NCI-H2196 (cell line): ENCODE data around the gene ACBD6.
A peak's percentile ranks its signal among the peaks of the same experiment; 100 is the strongest.
"Not testable (repeated sequence)": the region's sequence is repeated elsewhere in the genome, so short reads cannot be mapped to it uniquely, and the experiment has no call there.

ENCODE experiments used
- DNase-seq: peaks from one replicate; lab custom pipeline; 2025; ENCODE audit not compliant: unreplicated experiment; lab: John Stamatoyannopoulos, UW

ACBD6 gene

DNA sequence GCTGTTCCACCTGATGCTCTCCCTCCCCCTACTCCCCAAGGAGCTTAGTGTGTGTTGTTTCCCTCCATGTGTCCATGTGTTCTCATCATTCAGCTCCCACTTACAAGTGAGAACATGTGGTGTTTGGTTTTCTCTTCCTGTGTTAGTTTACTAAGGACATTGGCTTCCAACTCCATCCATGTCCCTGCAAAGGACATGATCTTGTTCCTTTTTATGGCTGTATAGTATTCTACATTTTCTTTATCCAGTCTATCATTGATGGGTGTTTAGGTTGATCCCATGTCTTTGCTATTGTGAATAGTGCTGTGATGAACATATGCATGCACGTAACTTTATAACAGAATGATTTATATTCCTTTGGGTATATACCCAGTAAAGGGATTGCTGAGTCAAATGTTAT is 81.2 kb downstream of the ACBD6 start:
- not testable (repeated sequence) for DNase-seq

DNA sequence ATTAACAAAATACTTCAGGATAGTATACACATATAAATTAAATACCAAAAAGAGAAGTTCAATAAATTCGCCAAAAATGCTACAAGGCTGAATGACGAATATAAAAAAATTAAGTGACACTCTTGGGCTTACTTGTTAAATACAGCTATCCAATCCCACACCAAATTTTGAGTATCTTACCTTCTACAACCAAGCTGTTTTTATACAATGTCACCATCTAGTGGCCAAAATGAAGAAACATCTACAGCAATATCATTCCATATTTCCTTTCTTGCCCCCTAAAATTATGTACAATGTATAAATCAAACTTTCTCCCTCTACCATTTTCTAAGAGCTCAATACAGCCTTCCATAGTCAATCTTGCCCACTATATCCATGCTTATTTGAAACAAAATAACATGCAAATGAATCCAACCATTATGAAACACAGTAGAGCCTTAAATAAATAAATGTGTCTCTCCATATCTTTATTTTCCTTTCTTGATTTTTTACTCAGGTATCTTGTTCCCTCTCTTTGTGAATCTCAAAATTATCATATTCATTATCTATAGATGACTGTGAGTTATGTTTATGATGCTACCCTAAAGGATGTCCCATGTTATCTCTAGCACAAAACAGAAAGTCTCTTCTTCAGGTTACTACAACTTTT is 86.3 kb downstream of the ACBD6 start:
- peak; percentile 59 for DNase-seq

DNA sequence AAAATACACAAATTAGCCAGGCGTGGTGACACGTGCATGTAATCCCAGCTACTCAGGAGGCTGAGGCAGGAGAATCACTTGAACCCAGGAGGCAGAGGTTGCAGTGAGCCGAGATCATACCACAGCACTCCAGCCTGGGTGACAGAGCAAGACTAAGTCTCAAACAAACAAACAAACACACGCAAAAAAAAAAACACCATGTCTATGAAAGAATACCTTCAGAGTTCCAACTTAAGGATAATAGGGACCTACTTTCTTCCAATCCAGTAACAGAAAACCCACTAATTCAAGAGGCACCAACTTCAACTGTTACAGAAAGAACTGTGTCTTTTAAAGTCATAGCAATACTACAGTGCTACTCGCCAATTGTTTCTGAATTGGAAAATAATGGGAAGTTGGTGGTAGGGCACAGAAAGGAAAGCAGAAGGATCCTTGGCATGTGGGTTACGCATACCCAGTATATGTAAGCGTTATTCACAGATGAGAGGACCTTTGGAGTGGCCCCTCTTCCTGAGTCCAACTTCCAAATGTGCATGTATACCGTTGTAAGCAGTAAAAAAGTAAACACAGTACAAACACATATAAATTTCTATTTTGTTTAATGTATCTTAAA is 87.0 kb downstream of the ACBD6 start:
- DNase-seq = no peak

DNA sequence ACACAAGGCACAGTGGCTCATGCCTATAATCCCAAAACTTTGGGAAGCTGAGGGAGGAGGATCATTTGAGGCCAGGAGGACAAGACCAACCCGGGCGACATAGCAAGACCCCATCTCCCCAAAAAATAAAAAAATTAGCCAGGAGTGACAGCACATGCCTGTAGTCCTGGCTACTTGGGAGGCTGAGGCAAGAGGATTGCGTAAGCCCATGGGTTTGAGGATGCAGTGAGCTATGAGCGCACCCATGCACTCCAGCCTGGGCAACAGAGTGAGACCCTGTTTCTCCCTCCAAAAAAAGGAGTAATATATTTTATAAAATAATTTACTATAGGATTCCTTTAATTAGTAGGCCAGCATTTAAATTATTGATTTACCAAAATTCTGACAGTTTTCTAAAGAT is 89.8 kb downstream of the ACBD6 start:
- DNase-seq = no peak

DNA sequence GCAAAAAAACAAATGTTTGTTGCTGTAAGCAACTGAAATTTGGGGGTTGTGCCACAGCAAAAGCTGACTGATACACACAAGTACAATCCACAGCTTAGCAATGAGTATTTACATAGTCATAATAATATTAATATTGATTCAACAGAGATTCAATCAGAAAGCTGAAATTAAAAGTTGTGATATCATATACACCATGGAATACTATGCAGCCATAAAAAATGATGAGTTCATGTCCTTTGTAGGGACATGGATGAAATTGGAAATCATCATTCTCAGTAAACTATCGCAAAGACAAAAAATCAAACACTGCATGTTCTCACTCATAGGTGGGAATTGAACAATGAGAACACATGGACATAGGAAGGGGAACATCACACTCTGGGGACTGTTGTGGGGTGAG is 94.2 kb downstream of the ACBD6 start:
- DNase-seq = not testable (repeated sequence)

DNA sequence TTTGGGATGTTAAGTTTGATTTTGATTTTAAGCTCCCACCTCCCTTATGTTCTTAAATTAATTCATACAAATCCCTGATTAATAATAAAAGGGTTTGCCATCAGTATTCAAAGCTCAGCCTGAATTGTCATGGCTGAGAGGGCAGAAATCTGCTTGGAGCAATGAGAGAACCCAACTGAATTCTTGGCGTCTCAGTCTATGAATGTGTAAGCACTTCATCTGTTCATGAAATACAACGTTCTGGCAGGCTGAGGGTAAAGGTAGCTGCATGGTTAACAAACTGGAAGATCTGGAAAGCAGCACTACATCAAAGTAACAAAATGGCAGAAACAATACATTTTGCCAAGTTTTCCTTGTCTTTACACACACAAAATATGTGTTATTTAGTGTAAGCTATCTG is 95.3 kb downstream of the ACBD6 start:
- no peak for DNase-seq

DNA sequence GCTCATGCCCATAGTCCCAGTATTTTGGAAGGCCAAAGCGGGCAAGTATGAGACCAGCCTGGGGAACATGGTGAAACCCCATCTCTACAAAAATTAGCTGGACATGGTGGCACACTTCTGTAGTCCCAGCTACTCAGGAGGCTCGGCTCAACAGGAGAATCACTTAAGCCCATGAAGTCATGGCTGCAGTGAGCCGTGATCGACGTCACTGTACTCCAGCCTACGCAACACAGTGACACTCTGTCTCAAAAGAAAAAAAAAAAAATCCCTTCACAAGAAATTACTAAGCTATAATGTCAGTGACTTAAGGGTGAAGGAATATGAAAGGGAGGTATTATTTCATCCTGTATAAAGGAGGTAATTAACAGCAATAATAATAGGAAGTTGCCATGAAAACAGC is 99.8 kb downstream of the ACBD6 start:
- no peak for DNase-seq

DNA sequence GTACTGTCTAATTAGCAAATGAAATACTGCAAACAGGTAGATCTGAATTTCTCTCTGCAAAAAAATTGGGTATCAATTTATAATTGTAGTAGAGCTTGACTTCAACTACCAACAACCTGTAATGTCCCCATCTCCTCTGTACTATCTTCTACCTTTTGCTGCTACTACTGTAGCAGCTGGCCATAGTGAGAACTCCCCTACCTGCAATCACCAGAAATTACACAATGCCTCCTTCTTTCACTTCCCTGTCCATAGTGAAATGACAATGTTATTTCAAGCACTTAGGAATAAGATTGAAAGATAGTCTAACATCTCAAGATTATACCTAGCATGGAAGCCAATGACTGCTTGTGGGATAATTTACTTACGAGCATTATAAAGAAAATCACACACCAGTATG is 100.4 kb downstream of the ACBD6 start:
- no peak for DNase-seq

DNA sequence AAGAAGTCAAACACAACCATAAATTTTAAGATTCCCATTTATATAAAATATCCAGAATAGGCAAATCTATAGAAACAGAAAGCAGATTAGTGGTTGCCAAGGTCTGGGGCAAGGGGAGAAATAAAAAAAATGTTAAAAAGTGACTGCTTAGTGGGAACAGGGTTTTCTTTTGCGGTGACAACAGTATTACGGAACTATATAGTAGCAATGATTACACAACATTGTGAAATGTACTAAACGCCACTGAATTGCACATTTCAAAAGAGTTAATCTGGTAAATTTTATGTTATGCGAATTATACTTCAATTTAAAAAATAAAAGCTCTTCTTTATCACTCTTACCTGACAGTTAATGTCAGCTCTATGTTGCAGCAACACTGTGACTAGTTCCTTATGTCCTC is 105.2 kb downstream of the ACBD6 start:
- no peak for DNase-seq

DNA sequence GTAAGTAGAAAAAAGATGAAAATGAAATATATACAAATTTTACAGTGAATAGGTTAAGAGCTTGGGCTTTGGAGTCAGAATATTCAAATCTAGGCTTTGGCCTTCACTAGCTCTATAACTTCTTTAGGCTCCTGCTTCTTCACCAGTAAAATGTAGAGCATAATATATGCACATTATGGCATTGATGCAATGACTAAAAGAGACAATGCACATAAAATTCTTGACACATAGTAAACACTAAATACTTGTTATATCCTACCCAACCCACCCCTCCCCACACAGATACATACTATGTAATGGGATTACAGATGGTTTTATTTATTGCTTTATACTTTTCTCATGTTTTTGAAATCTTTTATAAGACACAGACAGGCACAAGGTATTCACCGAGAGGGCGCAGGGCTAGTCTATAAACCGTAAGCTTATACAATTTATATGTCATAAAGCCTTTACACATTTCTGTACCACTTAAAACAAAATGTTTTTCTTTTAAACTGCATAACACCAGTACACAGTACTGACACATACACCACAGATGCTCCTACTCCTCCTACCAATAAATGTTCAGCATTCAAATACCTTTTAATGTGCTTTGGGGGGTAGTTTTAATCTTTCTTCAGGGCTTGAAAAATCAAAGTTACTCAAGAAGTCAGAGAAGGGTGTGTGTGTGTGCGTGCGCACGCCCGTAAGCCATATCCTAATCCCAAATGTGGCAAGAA is 109.8 kb downstream of the ACBD6 start:
- DNase-seq = no peak

DNA sequence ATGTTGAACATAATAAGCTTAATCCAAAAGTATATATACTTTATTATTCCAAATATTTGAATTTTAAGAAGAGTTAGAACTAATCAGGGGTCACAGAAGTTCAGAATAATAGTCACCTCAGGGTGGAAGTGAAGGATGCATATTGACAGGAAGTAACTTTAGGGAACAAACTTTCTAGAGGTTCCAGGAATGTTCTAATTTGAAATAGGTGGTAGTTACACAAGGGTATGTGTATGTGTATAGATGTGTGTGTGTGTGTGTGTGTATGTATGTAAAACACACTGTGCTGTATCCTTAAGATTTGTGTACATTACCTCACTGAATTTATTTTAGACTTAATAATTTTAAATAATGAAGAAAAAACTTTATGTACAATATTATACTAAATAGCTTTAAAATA is 110.4 kb downstream of the ACBD6 start:
- DNase-seq = no peak

DNA sequence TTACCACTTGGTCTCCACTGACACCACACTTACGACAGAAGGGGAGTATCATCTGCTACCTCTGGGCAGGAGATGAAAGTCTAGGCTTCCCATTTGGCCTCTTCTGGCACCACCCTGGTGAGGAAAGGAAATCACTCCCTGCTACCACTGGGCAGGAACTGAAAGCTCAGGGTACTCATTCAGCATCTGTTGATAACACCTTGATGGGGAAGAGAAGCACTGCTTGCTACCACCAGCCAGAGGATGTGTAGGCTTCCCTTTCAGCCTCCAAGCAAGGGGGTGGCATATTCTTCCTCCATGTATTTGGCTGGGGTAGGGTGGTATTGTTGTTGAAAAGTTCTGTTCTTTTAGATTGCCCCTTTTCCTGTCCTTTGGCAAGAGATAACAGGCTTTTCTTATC is 115.0 kb downstream of the ACBD6 start:
- DNase-seq = no peak

DNA sequence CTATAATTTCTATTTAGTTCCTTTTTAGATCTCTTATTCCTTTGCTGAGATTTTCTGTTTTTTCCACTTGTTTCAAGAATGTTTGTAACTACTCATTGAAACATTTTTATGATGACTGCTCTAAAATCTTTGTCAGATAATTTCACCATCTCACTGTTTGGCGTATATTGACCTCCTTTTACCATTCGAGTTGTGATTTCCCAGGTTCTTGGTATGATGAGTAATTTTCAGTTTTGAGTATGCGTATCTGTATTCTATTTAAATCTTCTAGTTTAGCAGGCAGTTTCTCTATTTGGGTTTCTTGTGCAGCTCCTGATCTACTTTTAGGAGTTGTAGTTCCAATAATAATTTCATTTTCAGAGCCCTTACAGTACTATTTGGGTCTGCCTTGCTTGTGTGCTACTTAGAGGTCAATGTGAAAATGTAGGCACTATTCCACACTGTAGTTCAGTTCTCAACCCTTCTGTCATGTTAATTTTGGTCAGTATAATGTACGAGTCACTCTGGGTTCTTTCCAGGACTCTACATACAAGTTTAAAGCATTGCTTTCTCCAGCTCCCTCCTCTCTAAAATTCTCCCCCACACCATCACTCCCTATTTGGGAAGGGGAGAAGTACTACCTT is 115.5 kb downstream of the ACBD6 start:
- no peak for DNase-seq

DNA sequence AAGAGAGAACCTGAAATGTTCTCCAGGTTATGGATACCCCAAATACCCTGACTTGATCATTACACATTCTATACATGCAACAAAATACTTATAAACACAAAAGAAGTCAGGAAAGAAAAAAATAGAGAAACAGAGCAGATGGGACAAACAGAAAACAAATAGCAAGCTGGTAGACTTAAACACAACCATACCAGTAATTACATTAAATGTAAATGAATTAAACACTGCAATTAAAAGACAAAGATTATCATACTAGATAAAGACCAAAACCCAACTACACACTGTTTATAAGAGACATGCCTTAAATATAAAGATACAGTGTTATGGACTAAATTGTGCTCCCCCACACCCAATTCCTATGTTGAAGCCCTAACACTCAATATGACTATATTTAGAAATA is 117.2 kb downstream of the ACBD6 start:
- no peak for DNase-seq

DNA sequence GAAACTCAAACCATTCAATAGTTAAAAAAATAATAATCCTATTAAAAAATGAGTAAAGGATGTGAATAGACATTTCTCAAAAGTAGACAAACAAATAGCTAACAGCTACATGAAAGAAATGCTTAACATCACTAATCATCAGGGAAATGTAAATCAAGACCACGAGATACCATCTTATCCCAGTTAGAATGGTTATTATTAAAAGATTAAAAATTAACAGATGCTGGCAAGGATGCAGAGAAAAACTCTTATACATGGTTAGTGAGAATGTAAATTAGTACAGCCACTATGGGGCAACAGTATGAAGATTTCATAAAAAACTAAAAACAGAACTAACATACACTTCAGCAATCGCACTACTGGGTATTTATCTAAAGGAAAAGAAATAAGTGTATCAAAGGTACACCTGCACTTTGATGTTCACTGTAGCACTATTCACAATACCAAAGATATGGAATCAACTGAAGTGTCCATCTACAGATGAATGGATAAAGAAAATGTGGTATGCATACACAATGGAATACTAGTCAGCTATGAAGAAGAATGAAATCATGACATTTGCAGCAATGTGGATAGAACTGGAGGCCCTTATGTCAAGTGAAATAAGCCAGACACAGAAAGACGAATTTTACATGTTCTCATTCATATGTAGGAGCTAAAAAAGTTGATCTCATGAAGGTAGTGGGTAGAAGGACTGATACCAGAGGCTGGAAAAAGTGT is 117.9 kb downstream of the ACBD6 start:
- no peak for DNase-seq

DNA sequence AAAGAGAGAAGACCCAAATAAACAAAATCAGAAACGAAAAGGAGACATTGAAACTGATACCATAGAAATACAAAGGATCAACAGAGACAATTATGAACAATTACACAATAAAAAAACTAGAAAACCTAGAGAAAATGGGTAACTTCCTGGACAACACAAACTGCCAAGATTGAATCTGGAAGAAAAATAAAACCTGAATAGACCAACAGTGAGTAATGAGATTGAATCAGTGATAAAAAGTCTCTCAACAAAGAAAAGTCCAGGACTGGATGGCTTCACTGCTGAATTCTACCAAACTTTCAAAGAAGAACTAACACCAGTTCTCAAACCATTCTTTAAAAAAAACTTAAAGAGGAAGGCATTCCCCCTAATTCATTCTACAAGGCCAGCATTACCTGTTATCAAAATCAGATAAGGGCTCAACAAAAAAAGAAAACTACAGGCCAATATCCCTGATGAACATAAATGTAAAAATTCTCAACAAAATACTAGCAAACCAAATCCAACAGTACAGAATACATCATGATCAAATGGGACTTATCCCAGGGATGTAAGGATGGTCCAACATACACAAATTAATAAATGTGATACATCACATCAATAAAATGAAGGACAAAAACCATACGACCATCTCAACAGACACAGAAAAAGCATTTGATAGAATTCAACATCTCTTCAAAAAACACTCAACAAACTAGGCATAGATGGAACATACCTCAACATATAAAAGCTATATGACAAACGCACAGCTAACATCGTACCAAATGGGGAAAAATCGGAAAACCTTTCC is 119.9 kb downstream of the ACBD6 start:
- DNase-seq = no peak

DNA sequence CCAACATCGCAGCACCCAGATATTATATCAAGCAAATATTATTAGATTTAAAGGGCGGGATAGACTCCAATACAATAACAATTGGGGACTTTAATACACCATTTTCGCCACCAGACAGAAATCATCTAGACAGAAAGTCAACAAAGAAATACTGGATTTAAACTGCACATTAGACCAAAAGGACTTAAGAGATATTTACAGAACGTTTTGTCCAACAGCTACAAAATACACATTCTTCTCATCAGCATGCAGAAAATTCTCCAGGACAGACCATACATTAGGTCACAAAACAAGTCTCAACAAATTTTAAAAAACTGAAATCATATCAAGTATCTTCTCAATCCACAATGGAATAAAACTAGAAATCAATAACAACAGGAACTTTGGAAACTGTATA is 121.2 kb downstream of the ACBD6 start:
- DNase-seq = no peak

DNA sequence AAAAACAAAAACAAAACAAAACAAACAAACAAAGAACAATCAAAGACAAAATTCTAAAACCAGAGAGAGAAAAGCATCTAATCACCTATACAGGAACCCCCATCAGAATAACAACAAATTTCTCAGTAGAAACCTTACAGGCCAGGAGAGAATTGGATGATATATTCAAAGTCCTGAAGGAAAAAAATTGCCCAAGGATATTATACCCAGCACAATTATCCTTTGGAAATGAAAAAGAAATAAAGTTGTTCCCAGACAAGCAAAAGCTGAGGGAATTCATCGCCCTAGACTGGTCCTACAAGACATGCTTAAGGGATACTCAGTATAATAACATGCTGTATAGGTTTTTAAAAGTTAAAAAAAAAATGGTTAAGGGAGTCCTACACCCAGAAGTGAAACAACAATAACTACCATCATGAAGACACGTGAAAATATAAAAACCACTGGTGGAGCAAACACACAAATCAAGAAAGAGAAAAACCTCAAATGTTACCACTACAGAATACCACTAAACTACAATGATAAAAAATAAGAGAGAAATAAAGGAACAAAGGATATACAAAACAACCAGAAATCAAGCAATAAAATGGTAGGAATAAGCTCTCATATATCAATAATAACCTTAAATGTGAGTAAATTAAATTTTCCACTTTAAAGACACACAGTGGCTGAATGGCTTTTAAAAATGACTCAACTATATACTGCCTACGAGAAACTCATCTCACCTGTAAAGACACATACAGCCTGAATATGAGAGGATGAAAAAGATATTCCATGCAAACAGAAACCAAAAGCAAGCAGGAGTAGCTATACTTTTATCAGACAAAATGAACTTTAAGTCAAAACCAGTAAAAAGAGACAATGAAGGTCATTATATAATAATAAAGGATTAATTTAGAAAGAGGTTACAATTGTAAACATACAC is 121.9 kb downstream of the ACBD6 start:
- DNase-seq = no peak

DNA sequence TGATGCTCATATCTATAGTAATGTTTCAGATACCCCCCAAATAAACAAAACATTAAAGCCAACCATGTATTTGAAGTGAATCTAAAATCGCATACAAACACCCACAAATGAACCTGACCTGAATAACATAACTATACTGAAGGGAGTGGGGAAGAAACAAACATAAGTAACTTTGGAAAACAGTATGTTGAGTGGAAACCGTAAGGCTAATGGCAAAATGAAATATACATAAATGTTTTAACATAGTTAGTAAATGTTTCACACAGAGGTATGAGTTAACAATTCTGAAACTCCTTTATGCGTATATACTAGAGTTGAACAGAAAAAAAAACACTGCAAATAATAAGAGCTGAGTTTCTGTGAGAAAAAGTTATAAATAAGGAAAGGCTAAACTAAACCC is 125.6 kb downstream of the ACBD6 start:
- no peak for DNase-seq

DNA sequence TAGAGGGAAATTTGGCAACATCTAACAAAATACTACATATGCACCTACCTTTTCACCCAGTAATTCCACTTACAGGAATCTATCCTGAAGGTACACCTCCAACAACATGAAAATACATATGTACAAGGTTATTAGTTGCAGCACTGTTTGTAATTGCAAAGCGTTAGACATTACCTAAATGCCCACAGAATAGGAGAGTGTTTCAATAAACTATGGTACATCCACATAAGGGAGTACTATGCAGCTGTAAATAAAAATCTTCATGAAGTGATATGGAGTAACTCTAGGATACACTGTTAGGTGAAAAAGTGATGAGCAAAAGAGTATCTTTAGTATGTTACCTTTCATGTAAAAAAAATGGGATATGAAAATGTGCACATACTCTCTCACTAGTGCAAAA is 126.1 kb downstream of the ACBD6 start:
- DNase-seq = no peak
